ENCODE measurements around the gene SMPDL3B.

The SMPDL3B gene, protein sequence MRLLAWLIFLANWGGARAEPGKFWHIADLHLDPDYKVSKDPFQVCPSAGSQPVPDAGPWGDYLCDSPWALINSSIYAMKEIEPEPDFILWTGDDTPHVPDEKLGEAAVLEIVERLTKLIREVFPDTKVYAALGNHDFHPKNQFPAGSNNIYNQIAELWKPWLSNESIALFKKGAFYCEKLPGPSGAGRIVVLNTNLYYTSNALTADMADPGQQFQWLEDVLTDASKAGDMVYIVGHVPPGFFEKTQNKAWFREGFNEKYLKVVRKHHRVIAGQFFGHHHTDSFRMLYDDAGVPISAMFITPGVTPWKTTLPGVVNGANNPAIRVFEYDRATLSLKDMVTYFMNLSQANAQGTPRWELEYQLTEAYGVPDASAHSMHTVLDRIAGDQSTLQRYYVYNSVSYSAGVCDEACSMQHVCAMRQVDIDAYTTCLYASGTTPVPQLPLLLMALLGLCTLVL

DNA sequence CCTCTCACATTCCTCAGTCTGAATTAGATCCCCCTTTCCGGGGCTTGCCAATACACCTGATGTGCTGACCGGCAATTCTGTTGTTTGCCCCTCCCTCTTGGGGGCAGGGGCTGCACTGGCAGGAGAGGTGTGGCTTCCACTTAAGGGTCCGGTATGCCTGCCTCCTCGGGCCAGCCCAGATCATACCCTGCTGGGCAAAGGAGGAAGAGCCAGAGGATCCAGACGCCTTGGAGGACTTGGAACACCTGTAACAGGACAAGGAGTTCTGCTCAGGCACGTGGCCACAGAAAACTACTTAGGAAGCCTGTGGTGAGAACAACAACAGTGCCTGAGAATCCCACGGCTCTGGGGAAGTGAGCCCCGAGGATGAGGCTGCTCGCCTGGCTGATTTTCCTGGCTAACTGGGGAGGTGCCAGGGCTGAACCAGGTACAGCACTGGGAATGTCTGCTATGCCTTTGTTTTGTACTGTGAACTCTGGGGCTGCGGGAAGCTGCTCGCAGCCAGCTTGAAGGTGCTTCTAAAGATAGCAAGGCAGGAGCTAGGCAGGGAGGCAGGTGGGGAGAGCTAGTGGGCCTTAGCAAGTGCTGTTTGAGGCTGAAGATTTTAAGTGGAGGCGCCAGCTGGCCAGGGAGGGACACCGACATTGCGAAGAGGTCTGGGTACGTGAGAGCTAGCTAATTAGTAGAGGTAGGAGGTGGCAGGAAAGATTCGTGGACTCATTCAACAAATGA lies at the start of gene SMPDL3B:
TSS of gene SMPDL3B (plus strand) at position 183 of the 732 bp plus-strand sequence. CDS start at position 367, 184 bp downstream.
- peak; percentile 40 for DNase-seq

DNA sequence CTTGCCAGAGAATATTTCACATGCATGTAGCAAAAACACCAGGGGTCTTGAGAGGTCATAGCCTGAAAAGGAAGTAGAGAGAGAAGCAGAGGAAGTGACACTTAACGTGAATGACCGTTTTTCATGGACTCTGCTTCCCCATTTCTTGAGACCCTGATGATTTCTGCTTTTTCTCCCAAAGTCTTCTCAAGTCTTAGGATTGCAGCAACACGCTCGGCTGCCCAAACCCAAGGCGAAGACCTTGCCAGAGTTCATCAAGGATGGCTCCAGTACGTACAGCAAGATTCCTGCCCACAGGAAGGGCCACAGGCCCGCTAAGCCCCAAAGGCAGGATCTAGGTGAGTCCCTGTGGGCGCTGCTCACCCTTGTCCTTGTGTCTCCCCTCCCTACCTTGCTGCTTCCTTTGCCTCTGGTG lies 49.7 kb upstream of the SMPDL3B start:
- no peak for DNase-seq

DNA sequence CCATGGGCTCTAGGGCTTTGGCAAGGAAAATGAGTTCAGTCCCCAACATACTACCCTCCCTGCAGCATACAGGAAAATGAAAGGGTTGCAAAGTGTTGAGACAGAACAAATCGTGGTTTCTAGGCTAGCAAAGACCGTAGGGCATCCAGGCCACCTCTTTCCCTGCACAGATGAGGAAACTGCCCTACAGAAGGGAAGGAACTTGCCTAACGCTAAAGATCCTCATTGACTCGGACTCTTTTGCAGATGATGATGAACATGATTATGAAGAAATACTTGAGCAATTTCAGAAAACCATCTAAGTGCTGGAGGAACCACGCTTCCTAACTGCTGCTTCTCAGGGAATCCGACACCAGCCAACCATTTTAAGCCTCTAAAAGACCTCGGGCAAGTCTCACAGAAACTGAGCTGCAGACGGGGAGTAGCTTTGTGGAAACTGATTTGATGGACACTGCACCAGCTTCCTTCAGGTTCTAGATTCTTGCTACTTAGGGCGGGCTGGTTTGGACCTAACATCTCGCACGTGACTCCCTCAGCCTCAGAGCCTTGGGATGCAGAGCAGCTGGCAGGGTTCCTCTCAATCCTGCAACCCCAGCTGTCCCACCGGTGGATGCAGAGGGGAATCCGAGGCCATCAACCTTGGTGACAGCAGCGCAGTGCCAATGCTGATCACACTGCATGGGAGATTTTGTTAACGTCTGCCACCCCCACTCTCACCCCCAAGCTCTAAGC lies 49.0 kb upstream of the SMPDL3B start:
- DNase-seq: no peak

DNA sequence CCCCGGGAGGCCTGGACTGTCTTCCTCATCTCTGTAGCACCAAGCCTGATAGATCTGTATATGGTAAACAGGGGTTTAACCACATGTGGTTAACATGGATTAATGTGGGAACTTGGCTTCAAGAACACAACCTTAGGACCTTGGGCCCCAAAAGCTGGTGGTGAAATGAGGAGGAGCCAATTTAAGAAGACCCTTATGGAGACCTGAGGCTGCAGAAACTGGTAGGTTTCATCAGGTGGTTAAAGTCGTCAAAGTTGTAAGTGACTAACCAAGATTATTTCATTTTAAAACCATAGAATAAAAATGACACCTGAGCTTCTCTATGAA lies 48.5 kb upstream of the SMPDL3B start:
- DNase-seq: no peak

DNA sequence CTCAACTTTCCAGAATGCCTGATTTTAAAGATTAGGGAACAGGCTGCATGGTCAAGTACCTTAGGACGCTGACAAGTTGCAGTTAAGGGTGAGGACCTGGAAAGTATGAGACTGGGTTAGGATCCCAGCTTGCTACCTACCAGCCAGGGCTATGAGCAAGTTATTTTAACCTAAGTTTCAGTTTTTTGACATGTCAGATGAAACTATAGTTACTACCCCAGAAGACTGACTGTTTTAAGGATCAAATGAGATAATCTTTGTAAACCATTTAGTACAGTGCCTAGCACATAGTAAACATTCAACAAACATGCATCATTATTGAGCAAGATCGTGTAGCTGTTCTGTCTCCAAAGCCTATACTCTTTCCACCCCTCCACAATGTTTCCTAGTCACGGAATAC lies 48.1 kb upstream of the SMPDL3B start:
- DNase-seq: no peak

DNA sequence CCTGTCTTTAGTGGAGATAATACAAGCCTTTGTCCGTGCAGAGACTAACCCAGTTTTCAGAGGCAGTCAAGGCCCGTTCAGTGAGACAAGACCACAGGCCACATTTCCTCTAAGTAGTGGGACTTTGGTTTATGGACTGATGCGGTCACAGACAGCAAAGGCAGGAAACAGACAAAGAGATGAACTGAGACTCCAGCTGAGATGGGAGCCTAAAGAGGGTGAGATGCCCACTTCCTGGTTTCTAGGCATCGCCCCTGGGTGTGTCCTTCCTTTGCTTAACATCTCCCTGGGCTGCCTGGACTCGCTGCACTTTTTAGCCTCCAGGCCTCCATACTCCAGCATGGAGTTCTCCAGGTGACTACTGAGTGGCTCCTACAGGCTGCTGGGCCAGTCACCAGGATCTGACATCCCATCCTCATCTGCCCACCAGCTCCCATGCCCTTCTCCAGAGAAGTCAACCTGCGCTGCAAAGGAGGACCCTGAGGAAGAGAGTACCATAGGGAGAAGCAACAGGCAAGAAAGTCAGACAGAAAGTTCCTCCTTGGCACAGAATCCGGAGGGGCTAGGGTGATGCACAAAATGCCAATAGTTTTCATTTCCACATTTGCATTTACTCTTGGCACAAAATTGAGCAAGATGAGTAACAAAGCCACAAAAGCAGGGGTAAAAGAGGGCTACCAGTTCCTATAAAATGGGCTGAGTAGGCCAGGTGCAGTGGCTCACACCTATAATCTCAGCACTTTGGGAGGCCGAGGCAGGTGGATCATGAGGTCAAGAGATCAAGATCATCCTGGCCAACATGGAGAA lies 47.4 kb upstream of the SMPDL3B start:
- DNase-seq: no peak

DNA sequence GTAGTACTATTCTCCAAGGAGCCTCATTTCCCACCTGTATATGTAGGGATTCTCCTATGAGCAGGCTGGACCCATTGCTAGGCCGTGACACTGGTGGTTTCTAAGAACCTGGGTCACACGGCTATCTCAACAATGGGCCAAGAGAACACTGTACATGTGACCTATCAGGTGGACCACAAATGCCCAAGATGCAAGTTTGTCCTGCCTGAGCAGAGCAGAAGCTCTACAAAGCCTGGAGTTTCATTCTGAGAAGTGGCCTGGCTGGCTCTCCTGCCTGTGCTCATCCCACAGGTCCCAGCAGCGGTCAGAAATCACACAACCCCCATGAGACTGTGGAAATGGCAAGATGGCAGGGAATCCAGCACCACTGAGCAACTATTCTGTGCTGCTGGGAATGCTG lies 45.3 kb upstream of the SMPDL3B start:
- DNase-seq: no peak

DNA sequence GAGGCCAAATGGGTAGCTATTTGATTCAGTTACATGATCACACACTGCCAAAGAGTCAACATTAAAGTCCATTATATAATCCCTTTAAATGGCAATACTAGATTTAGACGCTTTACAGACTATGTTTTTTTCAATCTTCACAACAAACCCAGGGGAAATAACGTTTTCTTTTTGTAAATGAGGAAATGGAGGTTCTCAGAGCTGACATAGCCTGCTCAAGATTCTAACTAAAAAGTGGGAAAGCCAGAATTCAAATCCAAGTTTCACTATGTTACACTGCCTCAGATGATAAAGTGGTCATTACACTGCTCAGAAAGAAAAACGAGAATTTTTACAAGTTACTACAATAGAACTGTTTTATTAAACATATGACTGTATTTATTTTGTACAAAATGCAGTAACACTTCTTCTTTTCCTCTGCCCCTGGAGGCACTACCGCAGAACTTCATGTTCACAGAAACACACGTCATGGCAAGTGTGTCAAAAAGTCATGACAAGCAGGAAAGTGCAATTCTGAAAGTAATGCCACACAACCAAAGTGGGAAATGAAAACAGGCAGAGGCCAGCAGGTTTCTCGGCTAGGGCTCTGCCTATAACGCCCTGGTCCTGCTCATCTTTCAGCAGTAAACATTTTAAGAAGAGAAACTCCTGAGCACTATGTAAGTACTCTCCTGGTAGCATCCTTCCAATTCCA lies 43.5 kb upstream of the SMPDL3B start:
- DNase-seq: no peak

DNA sequence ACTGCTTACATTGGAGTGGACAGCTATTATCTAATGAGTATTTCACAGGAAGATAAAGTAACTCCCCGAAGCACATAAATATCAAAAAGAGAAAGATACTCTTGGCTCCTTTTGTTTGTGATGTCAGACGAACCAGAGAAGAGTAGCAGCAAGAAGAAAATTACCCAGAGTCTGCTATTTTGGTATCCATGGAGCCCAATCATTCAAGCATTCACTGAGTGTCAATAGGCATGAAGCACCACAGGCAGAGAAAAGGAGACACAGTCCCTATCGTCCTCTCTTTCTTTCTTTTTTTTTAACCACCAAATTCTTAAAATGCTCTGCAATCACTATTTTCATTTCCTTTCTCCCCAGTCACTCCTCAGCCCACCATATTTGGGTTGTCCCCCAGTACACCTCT lies 40.3 kb upstream of the SMPDL3B start:
- no peak for DNase-seq

DNA sequence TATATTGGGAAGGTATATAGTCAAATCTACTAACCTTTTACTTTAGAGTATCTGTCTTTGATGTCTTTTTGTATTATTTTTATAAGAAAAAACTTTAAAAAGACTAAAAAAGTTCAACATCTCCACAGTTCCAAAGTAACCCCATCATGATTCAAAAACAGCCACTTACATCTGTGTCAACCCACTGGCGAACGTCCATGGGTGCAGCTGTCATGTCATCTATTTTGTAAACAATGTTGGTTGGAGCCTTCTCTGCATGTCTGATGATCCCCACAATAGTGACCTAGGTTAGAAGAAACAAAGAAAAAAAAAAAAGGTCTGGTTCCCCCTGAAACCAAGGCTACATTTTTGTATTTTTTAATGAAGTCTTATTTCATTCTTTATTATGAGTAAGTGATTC lies 28.0 kb upstream of the SMPDL3B start:
- no peak for DNase-seq

DNA sequence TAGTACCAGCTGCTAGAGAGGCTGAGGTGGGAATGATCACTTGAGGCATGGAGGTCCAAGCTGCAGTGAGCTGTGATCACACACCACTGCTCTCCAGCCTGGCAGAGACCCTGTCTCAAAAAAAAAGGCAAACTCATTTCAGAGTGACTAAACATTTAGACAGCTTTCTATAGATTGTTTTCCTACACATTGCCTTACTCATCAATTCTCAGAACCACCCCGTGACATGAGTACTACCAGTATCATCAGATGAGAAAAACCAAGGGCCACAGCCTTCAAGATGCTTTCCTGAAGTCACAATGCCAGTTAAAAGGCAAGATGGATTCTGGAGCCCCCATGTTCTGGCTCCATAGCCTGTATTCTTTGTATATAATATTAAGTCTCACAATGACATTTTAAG lies 22.4 kb upstream of the SMPDL3B start:
- DNase-seq: no peak

DNA sequence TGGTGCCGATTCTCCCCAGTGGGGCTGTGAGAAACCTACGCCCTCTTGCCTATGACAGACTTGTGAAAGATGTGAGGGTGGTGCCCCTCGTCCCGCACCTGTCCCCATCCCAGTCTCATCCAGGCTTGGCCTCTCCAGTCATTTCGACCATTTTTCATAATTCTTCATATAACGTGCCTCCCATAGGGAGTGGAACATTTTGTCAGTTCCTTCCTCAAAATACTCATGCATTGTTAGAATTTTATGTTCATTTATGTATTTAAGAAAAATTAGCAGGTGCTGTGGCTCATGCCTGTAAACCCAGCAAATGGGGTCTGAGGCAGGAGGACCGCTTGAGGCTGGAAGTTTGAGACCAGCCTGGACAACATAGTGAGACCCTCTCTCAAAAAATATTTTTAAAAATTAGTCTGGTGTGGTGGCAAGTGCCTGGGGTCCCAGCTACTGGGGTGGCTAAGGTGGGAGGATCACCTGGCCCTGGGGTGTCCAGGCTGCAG lies 19.7 kb upstream of the SMPDL3B start:
- no peak for DNase-seq

DNA sequence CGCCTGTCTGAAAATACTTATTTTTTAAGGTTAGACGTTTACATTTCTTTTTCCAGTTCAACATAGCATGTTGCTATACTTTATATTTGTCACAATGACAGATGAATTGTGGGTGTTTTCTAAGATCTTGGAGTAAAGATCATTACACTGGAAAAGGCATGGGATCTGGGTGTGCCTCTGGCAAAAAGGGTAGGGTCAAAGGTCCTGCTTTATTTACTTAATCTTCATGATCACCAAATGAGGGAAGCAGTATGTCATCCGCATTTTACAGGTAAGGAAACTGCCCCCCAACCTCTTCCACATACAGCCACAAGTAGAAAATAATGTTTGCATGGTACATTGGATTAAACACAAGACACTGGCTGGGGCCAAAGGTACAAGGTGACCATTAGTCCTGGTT lies 12.5 kb upstream of the SMPDL3B start:
- DNase-seq: no peak

DNA sequence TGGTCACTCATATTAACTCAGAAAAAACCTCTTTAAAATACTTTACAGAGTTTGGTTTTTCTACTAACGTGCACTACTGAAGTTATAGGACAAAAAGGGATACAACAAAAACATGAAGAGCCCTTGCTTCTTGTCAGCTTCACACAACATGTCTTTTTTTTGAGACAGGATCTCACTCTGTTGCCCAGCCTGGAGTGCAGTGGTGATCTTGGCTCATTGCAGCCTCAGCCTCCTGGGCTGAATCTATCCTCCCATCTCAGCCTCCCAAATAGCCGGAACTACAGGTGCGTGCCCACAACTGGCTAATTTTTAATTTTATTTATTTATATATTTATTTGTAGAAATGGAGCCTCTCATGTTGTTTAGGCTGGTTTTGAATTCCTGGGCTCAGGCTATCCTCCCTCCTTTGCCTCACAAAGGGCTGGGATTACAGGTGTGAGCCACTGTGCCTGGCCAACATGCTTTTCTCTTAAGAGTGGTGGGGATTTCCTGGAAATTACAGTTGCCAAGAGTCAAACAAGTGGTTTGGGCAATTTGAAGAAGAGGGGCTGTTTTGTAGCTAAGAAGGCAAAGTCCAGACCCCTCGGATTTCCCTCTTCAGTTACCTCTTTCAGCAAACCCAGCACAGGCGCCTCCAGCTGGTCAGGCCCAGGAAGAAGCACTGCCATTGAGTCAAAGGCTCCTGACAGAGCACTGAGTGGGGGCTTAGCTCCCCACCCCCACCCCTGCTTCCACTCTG lies 6.4 kb upstream of the SMPDL3B start:
- no peak for DNase-seq

DNA sequence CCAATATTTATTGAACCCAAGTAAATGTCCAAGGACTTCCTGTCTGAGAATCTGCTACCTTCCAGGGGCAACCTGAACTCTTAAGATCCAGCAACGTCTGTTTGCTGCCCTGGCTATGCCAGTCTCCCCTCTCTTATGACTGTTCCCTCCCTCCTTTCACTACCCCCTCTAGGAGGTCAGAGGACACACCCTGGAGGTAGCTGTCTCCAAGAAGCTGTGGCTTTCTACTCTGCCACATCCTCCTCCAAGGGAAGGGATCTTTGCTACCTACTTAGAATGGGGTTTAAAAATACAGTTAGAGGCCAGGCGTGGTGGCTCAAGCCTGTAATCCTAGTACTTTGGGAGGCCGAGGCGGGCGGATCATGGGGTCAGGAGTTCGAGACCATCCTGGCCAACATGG lies 3.6 kb upstream of the SMPDL3B start:
- DNase-seq: no peak

DNA sequence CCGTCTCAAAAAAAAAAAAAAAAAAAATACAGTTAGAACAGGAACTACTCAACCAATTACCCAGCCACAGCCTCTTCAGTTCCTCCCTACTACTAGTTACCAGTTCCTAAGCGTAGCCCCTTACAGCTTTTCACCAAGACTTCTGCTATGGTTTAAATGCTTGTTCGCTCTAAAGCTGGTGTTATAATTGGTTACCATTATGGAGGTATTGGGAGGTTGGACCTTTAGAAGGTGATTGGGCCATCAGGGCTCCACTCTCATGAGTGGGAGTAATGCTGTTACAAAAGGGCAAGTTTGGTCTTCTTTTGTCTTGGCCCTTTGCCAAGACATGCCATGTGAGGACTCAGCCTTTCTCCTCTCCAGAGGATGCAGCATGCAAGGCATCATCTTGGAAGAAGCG lies 3.0 kb upstream of the SMPDL3B start:
- no peak for DNase-seq

DNA sequence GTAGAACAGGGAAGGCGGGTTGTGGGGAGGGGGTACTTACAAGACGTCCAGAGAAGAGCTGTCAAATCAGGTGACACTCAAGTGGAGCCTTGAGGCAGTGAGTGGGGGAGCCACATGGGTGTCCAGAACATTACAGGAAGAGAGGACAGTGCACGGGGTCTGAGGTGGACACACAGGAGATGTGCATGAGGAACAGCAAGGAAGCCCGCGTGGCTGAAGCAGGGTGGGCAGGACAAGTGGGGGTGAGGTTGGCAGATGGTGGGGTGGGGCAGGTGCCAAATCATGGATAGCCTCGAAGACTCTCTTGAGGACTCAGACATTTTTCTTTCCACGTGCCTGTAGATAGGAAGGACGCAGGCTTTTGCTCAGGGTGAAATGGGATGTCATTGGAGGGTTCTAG lies 921 bp downstream of the SMPDL3B start:
- DNase-seq: no peak

DNA sequence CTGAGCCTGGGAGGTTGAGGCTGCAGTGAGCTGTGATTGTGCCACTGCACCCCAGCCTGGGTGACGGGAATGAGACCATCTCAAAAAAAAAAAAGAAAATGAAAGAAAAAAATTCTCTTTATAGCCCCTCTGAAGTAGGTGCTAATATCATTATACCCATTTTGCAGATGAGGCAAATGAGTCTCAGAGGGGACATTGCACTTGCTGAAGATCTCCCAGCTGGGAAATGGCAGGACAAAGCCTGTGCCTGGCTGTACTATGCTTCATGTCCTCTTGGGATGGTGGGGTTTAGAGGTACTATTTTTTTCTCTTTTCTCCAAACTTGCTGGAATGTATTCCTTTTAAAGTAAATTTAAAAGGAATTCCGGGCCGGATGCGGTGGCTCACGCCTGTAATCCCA lies 1.6 kb downstream of the SMPDL3B start:
- no peak for DNase-seq

DNA sequence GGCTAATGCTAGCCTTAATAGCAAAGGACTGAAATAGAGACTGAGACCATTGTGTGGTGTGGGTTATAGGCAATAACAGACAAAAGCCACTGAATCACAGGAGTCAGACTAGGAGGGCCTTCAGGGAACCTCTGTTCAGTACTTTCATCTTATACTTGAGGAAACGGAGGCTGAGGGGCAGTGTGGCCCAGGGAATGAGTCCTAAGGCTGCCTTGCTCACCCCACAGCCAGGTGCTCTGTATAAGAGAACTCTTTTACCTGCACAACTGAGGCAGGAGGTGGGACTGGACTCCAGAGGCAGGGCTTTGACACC lies 2.7 kb downstream of the SMPDL3B start:
- DNase-seq: no peak

DNA sequence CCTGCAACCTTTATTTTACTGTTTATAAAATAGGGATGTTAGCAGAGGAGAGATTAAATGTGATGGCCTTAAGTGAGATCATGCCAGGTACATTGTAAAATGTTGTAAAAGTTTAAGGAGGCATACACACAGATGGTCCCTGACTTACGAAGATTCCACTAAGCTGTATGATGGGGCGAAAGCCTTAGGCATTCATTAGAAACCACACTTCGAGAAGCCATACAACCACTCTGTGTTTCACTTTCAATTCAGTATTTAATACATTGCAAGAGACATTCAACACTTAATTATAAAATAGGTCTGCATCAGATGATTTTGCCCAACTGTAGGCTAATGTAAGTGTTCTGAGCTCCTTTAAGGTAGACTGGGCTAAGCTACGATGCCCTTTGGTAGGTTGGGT lies 3.7 kb downstream of the SMPDL3B start:
- DNase-seq: no peak

DNA sequence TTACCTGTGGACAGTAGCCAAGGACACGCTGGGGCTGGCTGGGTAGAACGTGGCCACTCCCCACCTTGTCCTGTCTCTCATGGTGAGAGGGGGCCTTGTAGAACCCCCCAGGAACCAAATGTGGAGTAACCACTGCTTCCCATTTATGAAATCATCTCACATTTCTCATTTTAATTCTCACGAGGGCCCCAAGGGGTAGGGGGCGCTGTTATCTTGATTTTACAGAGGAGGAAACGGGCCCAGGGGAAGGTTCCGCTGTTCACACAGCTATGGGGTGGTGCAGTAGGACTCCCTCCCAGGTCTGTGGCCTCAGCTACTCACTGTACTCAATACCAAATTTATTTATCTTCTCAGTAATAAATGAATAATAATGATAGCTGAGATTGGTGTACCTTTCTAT lies 5.5 kb downstream of the SMPDL3B start:
- no peak for DNase-seq
